ENCODE results near the gene CTBP1. TPM values are rescaled to one million over a fixed set of nuclear protein-coding genes. Genes with fewer than 3 reads are reported as not detected.

The CTBP1 gene
- total and polyA plus RNA-seq, 2 experiments from 2014 or later: 40.1 to 160 TPM

- Histone ChIP-seq H3K9ac (no peak overlapping the region), H2AFZ (no peak overlapping the region)
- no peak for DNase-seq
These were observed 46.4 kb downstream of the CTBP1 start for GRCh38 chr4:1202526-1203011.

GRCh38 chr4:1201851-1202525 is 46.9 kb downstream of the CTBP1 start:
- TF ChIP-seq EZH2 (IDR thresholded peaks at IDR 0.05; ENCODE audit: insufficient read depth, poor library complexity, severe bottlenecking): no peak
- no peaks in the 10 kb centered on the region for H3K9me3 ChIP-seq (ENCODE audit: low read depth)
- H3K9me2 ChIP-seq (ENCODE audit: insufficient read depth): no peaks in the 10 kb centered on the region
- no peak overlapping the region for H3K4me3 ChIP-seq
- H3K79me2 ChIP-seq (ENCODE audit: insufficient read depth): no peaks in the 10 kb centered on the region
- WGBS, 2 experiments (ENCODE audit: low coverage in 1 of 2, low lambda C conversion rate in 2 of 2, missing lambda C conversion rate in 2 of 2): 85 to 88% methylated on average over 26 of the region's 26 CpGs
- no peak overlapping the region for H2AFZ ChIP-seq
- H4K20me1 ChIP-seq (ENCODE audit: insufficient read depth): no peaks in the 10 kb centered on the region
- H3K4me1 ChIP-seq (ENCODE audit: insufficient read depth): peaks cover 14% of the 10 kb centered on the region
- H3K27ac ChIP-seq: no peak overlapping the region
- H3K27me3 ChIP-seq (replicated peaks; ENCODE audit: insufficient read depth): no peaks in the 10 kb centered on the region
- no peaks in the 10 kb centered on the region for H3F3A ChIP-seq (ENCODE audit: insufficient read depth)
- peak; percentile 35 for DNase-seq
- no peak overlapping the region for H3K4me2 ChIP-seq (ENCODE audit: unreplicated experiment)
- in situ Hi-C loops (cut with MboI): no loop called here
- no peaks in the 10 kb centered on the region for H3K36me3 ChIP-seq (ENCODE audit: low read depth)
- H3K9ac ChIP-seq: no peak overlapping the region

More at GRCh38 chr4:1202526-1203011, 46.4 kb downstream of the CTBP1 start:
- Histone ChIP-seq H4K20me1 (ENCODE audit: insufficient read depth) (no peaks in the 10 kb centered on the region), H3K79me2 (ENCODE audit: insufficient read depth) (no peaks in the 10 kb centered on the region), H3K36me3 (ENCODE audit: low read depth) (no peaks in the 10 kb centered on the region), H3K4me2 (ENCODE audit: unreplicated experiment) (no peak overlapping the region), H3K27me3 (replicated peaks; ENCODE audit: insufficient read depth) (no peaks in the 10 kb centered on the region), H3F3A (ENCODE audit: insufficient read depth) (no peaks in the 10 kb centered on the region), H3K9me2 (ENCODE audit: insufficient read depth) (no peaks in the 10 kb centered on the region), H3K4me3 (no peak overlapping the region), H3K9me3 (ENCODE audit: low read depth) (no peaks in the 10 kb centered on the region), H3K4me1 (ENCODE audit: insufficient read depth) (peaks cover 14% of the 10 kb centered on the region), H3K27ac (no peak overlapping the region)
- in situ Hi-C loops (cut with MboI): no loop called here
- 93 to 95% methylated on average over 17 to 19 of the region's 19 CpGs for WGBS, 2 experiments (ENCODE audit: low coverage in 1 of 2, low lambda C conversion rate in 2 of 2, missing lambda C conversion rate in 2 of 2)
- TF ChIP-seq EZH2phosphoT487 (IDR thresholded peaks at IDR 0.05; ENCODE audit: insufficient read depth, low read depth) (no peak), EZH2 (IDR thresholded peaks at IDR 0.05; ENCODE audit: insufficient read depth, poor library complexity, severe bottlenecking) (no peak)

DNA sequence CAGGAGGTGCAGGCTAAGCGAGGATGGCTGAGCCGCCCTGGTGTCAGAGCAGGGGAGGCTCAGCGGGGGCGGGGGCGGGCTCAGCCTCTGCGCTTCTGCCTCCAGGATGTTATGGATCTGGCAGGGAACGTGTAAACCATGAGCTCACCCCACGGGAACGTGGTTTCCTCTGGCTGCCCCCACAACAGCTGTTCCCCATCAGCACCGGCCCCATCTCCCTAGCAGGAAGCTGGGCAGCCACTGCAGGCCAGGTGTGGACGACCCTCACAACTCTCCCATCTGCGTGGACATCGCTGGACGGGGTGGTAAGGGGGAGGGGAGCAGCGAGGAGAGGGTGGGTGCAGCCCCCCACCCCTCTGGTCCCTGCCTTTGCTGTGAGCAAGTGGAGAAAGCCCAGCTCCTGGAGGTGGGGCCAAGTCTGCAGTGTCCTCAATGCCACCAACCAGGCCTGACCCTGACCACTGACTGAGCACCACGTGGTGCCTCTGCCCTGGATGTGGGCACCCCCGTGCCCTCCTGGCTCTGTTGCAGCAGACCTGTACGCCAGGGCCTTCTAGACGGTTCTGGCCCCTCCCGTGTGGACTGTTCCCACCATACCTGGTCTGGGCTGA is 48.4 kb downstream of the CTBP1 start:
- H3K9me2 ChIP-seq (ENCODE audit: insufficient read depth): no peaks in the 10 kb centered on the region
- WGBS, 2 experiments (ENCODE audit: low coverage in 1 of 2, low lambda C conversion rate in 2 of 2, missing lambda C conversion rate in 2 of 2): 8 to 24% methylated on average over 6 to 20 of the region's 20 CpGs
- no peaks in the 10 kb centered on the region for H3F3A ChIP-seq (ENCODE audit: insufficient read depth)
- TF ChIP-seq EZH2phosphoT487 (IDR thresholded peaks at IDR 0.05; ENCODE audit: insufficient read depth, low read depth): no peak
- no peak for TF ChIP-seq EZH2 (IDR thresholded peaks at IDR 0.05; ENCODE audit: insufficient read depth, poor library complexity, severe bottlenecking)
- no peak overlapping the region for H3K9ac ChIP-seq
- H3K36me3 ChIP-seq (ENCODE audit: low read depth): no peaks in the 10 kb centered on the region
- no peaks in the 10 kb centered on the region for H4K20me1 ChIP-seq (ENCODE audit: insufficient read depth)
- no peaks in the 10 kb centered on the region for H3K9me3 ChIP-seq (ENCODE audit: low read depth)
- no peaks in the 10 kb centered on the region for H3K79me2 ChIP-seq (ENCODE audit: insufficient read depth)
- H3K27me3 ChIP-seq (replicated peaks; ENCODE audit: insufficient read depth): no peaks in the 10 kb centered on the region
- peak; percentile 91 for DNase-seq
- in situ Hi-C loops (cut with MboI): no loop called here
- no peak overlapping the region for H2AFZ ChIP-seq
- no peak overlapping the region for H3K27ac ChIP-seq
- H3K4me2 ChIP-seq (ENCODE audit: unreplicated experiment): peak overlapping the region; percentile 50
- H3K4me1 ChIP-seq (ENCODE audit: insufficient read depth): peaks cover 14% of the 10 kb centered on the region
- no peak overlapping the region for H3K4me3 ChIP-seq

- H3K27ac ChIP-seq: no peak overlapping the region
- H3K36me3 ChIP-seq (ENCODE audit: low read depth): no peaks in the 10 kb centered on the region
- no peaks in the 10 kb centered on the region for H4K20me1 ChIP-seq (ENCODE audit: insufficient read depth)
- peaks cover 14% of the 10 kb centered on the region for H3K4me1 ChIP-seq (ENCODE audit: insufficient read depth)
- no peaks in the 10 kb centered on the region for H3K27me3 ChIP-seq (replicated peaks; ENCODE audit: insufficient read depth)
- H3K4me2 ChIP-seq (ENCODE audit: unreplicated experiment): no peak overlapping the region
- H3K79me2 ChIP-seq (ENCODE audit: insufficient read depth): no peaks in the 10 kb centered on the region
- H3F3A ChIP-seq (ENCODE audit: insufficient read depth): no peaks in the 10 kb centered on the region
- H3K9me2 ChIP-seq (ENCODE audit: insufficient read depth): no peaks in the 10 kb centered on the region
- no peak overlapping the region for H2AFZ ChIP-seq
- H3K4me3 ChIP-seq: no peak overlapping the region
- DNase-seq: no peak
- TF ChIP-seq EZH2phosphoT487 (IDR thresholded peaks at IDR 0.05; ENCODE audit: insufficient read depth, low read depth) (no peak), EZH2 (IDR thresholded peaks at IDR 0.05; ENCODE audit: insufficient read depth, poor library complexity, severe bottlenecking) (no peak)
- 73 to 76% methylated on average over 27 of the region's 27 CpGs for WGBS, 2 experiments (ENCODE audit: low coverage in 1 of 2, low lambda C conversion rate in 2 of 2, missing lambda C conversion rate in 2 of 2)
- no peak overlapping the region for H3K9ac ChIP-seq
- in situ Hi-C loops (cut with MboI): no loop called here
- no peaks in the 10 kb centered on the region for H3K9me3 ChIP-seq (ENCODE audit: low read depth)
These were observed 49.2 kb downstream of the CTBP1 start for GRCh38 chr4:1199556-1200331.

Data from GM23248 (cell line).